GM23338 (cell line): ENCODE results near the gene CSNK1A1. TPM values are rescaled to one million over a fixed set of nuclear protein-coding genes. Genes with fewer than 3 reads are reported as not detected.
A peak's percentile ranks its signal among the peaks of the same experiment; 100 is the strongest.

Experiments used
- ATAC-seq: fragments of 200-7000 bp; cut with Tn5 transposase; 3 replicates; pipeline ENCODE4 v1.9.1; 2020
- DNase-seq: peaks from one replicate; pipeline ENCODE4 v3.0.0-alpha.2; 2015; ENCODE audit warnings: low spot score
- H2AFZ ChIP-seq: fragments of 200-600 bp; sonication (generic); 2 replicates; pipeline ENCODE4 v1.8.0; 2016; ENCODE audit warnings: antibody characterized with exemption, mild to moderate bottlenecking, moderate library complexity
- H3F3A ChIP-seq: fragments of 200-600 bp; sonication (generic); replicated peaks from 2 replicates; pipeline ENCODE4 v1.8.0; 2017; ENCODE audit warnings: antibody characterized with exemption, mixed run types, low read depth
- H3K27ac ChIP-seq: fragments of 200-600 bp; sonication (generic); 2 replicates; pipeline ENCODE4 v1.6.1; 2016; ENCODE audit warnings: low read depth
- H3K27me3 ChIP-seq: fragments of 200-600 bp; sonication (generic); 2 replicates; pipeline ENCODE4 v1.8.0; 2016; ENCODE audit warnings: mild to moderate bottlenecking, mixed run types, moderate library complexity; ENCODE audit not compliant: insufficient read depth
- H3K36me3 ChIP-seq: fragments of 200-600 bp; sonication (generic); 2 replicates; pipeline ENCODE4 v1.8.0; 2016; ENCODE audit warnings: mild to moderate bottlenecking; ENCODE audit not compliant: insufficient read depth
- H3K4me1 ChIP-seq: fragments of 200-600 bp; sonication (generic); 2 replicates; pipeline ENCODE4 v1.8.0; 2016; ENCODE audit warnings: mild to moderate bottlenecking, moderate library complexity; ENCODE audit not compliant: insufficient read depth
- H3K4me2 ChIP-seq: fragments of 200-600 bp; sonication (generic); 2 replicates; pipeline ENCODE4 v1.7.1; 2017; ENCODE audit warnings: mixed run types
- H3K4me3 ChIP-seq: fragments of 200-600 bp; sonication (generic); 2 replicates; pipeline ENCODE4 v1.6.1; 2016; ENCODE audit warnings: mixed run types
- H3K79me2 ChIP-seq: fragments of 200-600 bp; sonication (generic); replicated peaks from 2 replicates; pipeline ENCODE4 v1.8.0; 2017; ENCODE audit warnings: mild to moderate bottlenecking; ENCODE audit not compliant: insufficient read depth
- H3K9me2 ChIP-seq: fragments of 200-600 bp; sonication (generic); 2 replicates; pipeline ENCODE4 v1.8.0; 2017; ENCODE audit not compliant: insufficient read depth
- H4K20me1 ChIP-seq: fragments of 200-600 bp; sonication (generic); replicated peaks from 2 replicates; pipeline ENCODE4 v1.8.0; 2017; ENCODE audit warnings: mild to moderate bottlenecking; ENCODE audit not compliant: insufficient read depth
- H3K27ac Mint-ChIP-seq: 2 replicates; pipeline ENCODE4 v1.8.0; 2020; ENCODE audit warnings: inconsistent platforms, mild to moderate bottlenecking, moderate library complexity, mixed read lengths
- H3K27me3 Mint-ChIP-seq: 3 replicates; pipeline ENCODE4 v1.8.0; 2022; ENCODE audit warnings: low read depth, mild to moderate bottlenecking, moderate library complexity, mixed read lengths, inconsistent platforms; ENCODE audit not compliant: insufficient read depth, poor library complexity
- H3K36me3 Mint-ChIP-seq: 3 replicates; pipeline ENCODE4 v1.8.0; 2021; ENCODE audit warnings: low read depth, mild to moderate bottlenecking, inconsistent platforms, moderate library complexity, mixed read lengths
- H3K4me1 Mint-ChIP-seq: 3 replicates; pipeline ENCODE4 v1.8.0; 2020; ENCODE audit warnings: mild to moderate bottlenecking, inconsistent platforms, mixed read lengths
- H3K4me3 Mint-ChIP-seq: 3 replicates; pipeline ENCODE4 v1.8.0; 2021; ENCODE audit warnings: moderate library complexity, mild to moderate bottlenecking, inconsistent platforms, mixed read lengths
- H3K9me3 Mint-ChIP-seq: 3 replicates; pipeline ENCODE4 v1.8.0; 2020; ENCODE audit warnings: moderate library complexity, mild to moderate bottlenecking, inconsistent platforms, mixed read lengths
- CREB1 ChIP-seq: fragments of 250-450 bp; sonication (Bioruptor Pico); IDR thresholded peaks from 2 replicates; pipeline ENCODE4 v1.5.0; 2020; ENCODE audit warnings: low read depth, mild to moderate bottlenecking, moderate library complexity
- CTCF ChIP-seq, 2 experiments: fragments of 200-600 bp in 1 of 2; sonication (generic) in 1 of 2; conservative IDR thresholded peaks; 2 replicates each; pipeline versions ENCODE4 v1.5.1 to v1.6.1; 2016 to 2017; ENCODE audit warnings: antibody characterized with exemption in 2 of 2, low read depth in 2 of 2, mild to moderate bottlenecking in 2 of 2, moderate library complexity in 1 of 2
- ETS1 ChIP-seq: IDR thresholded peaks from 2 replicates; pipeline ENCODE4 v1.6.1; 2016; ENCODE audit warnings: antibody characterized with exemption
- EZH2 ChIP-seq: fragments of 200-600 bp; sonication (generic); IDR thresholded peaks from one replicate; pipeline ENCODE4 v1.8.0; 2017; ENCODE audit warnings: antibody characterized with exemption, mild to moderate bottlenecking, low read depth; ENCODE audit not compliant: unreplicated experiment
- EZH2phosphoT487 ChIP-seq: fragments of 200-600 bp; sonication (generic); IDR thresholded peaks from one replicate; pipeline ENCODE4 v1.8.1; 2018; ENCODE audit warnings: antibody characterized with exemption; ENCODE audit not compliant: unreplicated experiment
- JUNB ChIP-seq: IDR thresholded peaks from one replicate; pipeline ENCODE4 v1.6.1; 2016; ENCODE audit warnings: antibody characterized with exemption; ENCODE audit not compliant: unreplicated experiment
- NANOG ChIP-seq: IDR thresholded peaks from 2 replicates; pipeline ENCODE4 v1.6.1; 2016; ENCODE audit warnings: antibody characterized with exemption, borderline replicate concordance
- POLR2AphosphoS5 ChIP-seq: IDR thresholded peaks from 2 replicates; pipeline ENCODE4 v1.6.1; 2016; ENCODE audit warnings: antibody characterized with exemption, low read depth
- REST ChIP-seq: IDR thresholded peaks from one replicate; pipeline ENCODE4 v1.6.1; 2018; ENCODE audit warnings: antibody characterized with exemption; ENCODE audit not compliant: unreplicated experiment
- STAT1 ChIP-seq: IDR thresholded peaks from one replicate; pipeline ENCODE4 v1.6.1; 2016; ENCODE audit warnings: antibody characterized with exemption; ENCODE audit not compliant: unreplicated experiment
- ZNF114 ChIP-seq: fragments of 250-450 bp; sonication (Bioruptor Pico); IDR thresholded peaks from 2 replicates; pipeline ENCODE4 v1.5.0; 2020; ENCODE audit warnings: mild to moderate bottlenecking, moderate library complexity
- ZNF331 ChIP-seq: fragments of 250-450 bp; sonication (Bioruptor Pico); IDR thresholded peaks from 2 replicates; pipeline ENCODE4 v1.5.0; 2020; ENCODE audit warnings: low read depth, mild to moderate bottlenecking, moderate library complexity
- ZNF462 ChIP-seq: fragments of 250-450 bp; sonication (Bioruptor Pico); IDR thresholded peaks from 2 replicates; pipeline ENCODE4 v1.5.0; 2020; ENCODE audit warnings: mild to moderate bottlenecking, moderate library complexity
- polyA plus RNA-seq: library from polyadenylated mRNA; unstranded; fragments of >200 nt; fragmentation: Nextera tagmentation; extraction: Ambion mirVana; gene quantifications from 2 replicates; pipeline ENCODE4 v1.2.1, GENCODE V29; 2016
- total RNA-seq: library from RNA; depleted of rRNA; stranded (reverse); fragments of >200 nt; shearing (Covaris generic); gene quantifications from 2 replicates; pipeline ENCODE4 v1.2.3, GENCODE V29; 2014

The CSNK1A1 gene
- total and polyA plus RNA-seq, 2 experiments from 2014 or later: 110 to 233 TPM

GRCh38 chr5:149552553-149553160 is 1.4 kb upstream of the CSNK1A1 start:
- peak; percentile 39 for DNase-seq
- peaks cover 9% of the 10 kb centered on the region; the same call in 1 of the 2 replicates for H4K20me1 ChIP-seq
- 0 out of 2 replicates have a peak, but pooled peaks cover 5% of the 10 kb centered on the region for H3F3A ChIP-seq
- H3K4me3 Mint-ChIP-seq: peak overlapping the region; percentile 97; the same call in 2 of the 3 replicates
- peaks cover 15% of the 10 kb centered on the region for H3K4me1 Mint-ChIP-seq
- peaks cover 3% of the 10 kb centered on the region; the same call in 1 of the 3 replicates for H3K9me3 Mint-ChIP-seq
- peaks cover 31% of the 10 kb centered on the region for H3K36me3 Mint-ChIP-seq
- peaks cover 7% of the 10 kb centered on the region for H3K27me3 Mint-ChIP-seq
- peaks cover 15% of the 10 kb centered on the region for H3K4me1 ChIP-seq
- ATAC-seq: no peak
- H3K4me3 ChIP-seq: peak overlapping the region; percentile 96
- no peak overlapping the region for H3K27ac Mint-ChIP-seq
- no peaks in the 10 kb centered on the region for H3K27me3 ChIP-seq
- TF ChIP-seq JUNB (no peak), CREB1 (CRISPR knock-in tag) (no peak), REST (no peak), ZNF331 (CRISPR knock-in tag) (no peak), ZNF462 (CRISPR knock-in tag) (no peak), STAT1 (no peak), ZNF114 (CRISPR knock-in tag) (no peak), EZH2phosphoT487 (no peak), CTCF (conservative IDR thresholded peaks at IDR 0.05; ENCODE audit: low read depth in 2 of 2) (no peak), POLR2AphosphoS5 (no peak), NANOG (no peak), EZH2 (no peak), ETS1 (no peak)
- peak overlapping the region; percentile 71 for H3K4me2 ChIP-seq
- H3K79me2 ChIP-seq: peaks cover 33% of the 10 kb centered on the region
- H2AFZ ChIP-seq: no peak overlapping the region
- peaks cover 7% of the 10 kb centered on the region; the same call in 1 of the 2 replicates for H3K36me3 ChIP-seq
- H3K9me2 ChIP-seq: no peaks in the 10 kb centered on the region
- H3K27ac ChIP-seq: peak overlapping the region; percentile 91
